H1 (cell line): ENCODE data around the gene PSMF1. TPM values are rescaled to one million over a fixed set of nuclear protein-coding genes. Genes with fewer than 3 reads are reported as not detected.

ENCODE experiments used
- GTF2F1 ChIP-seq: IDR thresholded peaks from 2 replicates; pipeline ENCODE4 v1.6.1; 2012; ENCODE audit warnings: low read depth, low read length, improper control_type of control experiment, borderline replicate concordance
- SP1 ChIP-seq: IDR thresholded peaks from 2 replicates; pipeline ENCODE4 v1.6.1; 2011; ENCODE audit warnings: low read depth, low read length
- TEAD4 ChIP-seq: IDR thresholded peaks from 2 replicates; pipeline ENCODE4 v1.6.1; 2012; ENCODE audit warnings: low read depth, low read length, inconsistent platforms, mixed read lengths
- polyA plus RNA-seq, 7 experiments: library from polyadenylated mRNA; depleted of rRNA in 3 of 7; stranded (reverse) in 5 of 7; unstranded in 2 of 7; fragments of >200 nt in 5 of 7; fragments of 200-250 nt in 2 of 7; gene quantifications; 1 replicate in 5 of 7; 2 replicates in 1 of 7; 4 replicates in 1 of 7; pipeline versions ENCODE4 v1.2.1 to v1.2.3, GENCODE V29; 2011 to 2013; ENCODE audit warnings: missing spikeins in 2 of 7, mixed read lengths in 2 of 7
- total RNA-seq: library from RNA; stranded (reverse); fragmentation: NEBNext Ultra II Directional; extraction: Animal tissue kit (Norgen Biotek cat#: 25700); gene quantifications from 2 replicates; pipeline ENCODE4 v1.2.1, GENCODE V29; 2021

PSMF1 gene
- total and polyA plus RNA-seq, 2 of the 8 experiments (the other 6 are each of a cell fraction or from before 2014, with no cell fraction given) = 106 to 159 TPM

- TF ChIP-seq TEAD4 (no peak), GTF2F1 (no peak), SP1 (no peak)
- TF ChIP-seq, all 59 proteins: peak for 0
These were observed 62.5 kb downstream of the PSMF1 start (continued) for GRCh38 chr20:1180949-1181348.
